GM21737 (cell line): ENCODE measurements around the gene CDCP1.

ENCODE experiments used
- ATAC-seq: cut with Tn5 transposase; IDR thresholded peaks from one replicate; pipeline ENCODE4 v1.9.1; 2021; ENCODE audit warnings: mild to moderate bottlenecking, moderate library complexity; ENCODE audit not compliant: unreplicated experiment

The CDCP1 gene, protein sequence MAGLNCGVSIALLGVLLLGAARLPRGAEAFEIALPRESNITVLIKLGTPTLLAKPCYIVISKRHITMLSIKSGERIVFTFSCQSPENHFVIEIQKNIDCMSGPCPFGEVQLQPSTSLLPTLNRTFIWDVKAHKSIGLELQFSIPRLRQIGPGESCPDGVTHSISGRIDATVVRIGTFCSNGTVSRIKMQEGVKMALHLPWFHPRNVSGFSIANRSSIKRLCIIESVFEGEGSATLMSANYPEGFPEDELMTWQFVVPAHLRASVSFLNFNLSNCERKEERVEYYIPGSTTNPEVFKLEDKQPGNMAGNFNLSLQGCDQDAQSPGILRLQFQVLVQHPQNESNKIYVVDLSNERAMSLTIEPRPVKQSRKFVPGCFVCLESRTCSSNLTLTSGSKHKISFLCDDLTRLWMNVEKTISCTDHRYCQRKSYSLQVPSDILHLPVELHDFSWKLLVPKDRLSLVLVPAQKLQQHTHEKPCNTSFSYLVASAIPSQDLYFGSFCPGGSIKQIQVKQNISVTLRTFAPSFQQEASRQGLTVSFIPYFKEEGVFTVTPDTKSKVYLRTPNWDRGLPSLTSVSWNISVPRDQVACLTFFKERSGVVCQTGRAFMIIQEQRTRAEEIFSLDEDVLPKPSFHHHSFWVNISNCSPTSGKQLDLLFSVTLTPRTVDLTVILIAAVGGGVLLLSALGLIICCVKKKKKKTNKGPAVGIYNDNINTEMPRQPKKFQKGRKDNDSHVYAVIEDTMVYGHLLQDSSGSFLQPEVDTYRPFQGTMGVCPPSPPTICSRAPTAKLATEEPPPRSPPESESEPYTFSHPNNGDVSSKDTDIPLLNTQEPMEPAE

GRCh38 chr3:45145681-45146614 is at the start of gene CDCP1:
Gene CDCP1 (minus strand): TSS chr3:45146378. CDS start chr3:45146287, 91 bp downstream.
- peak; percentile 51 for ATAC-seq

- no peak for ATAC-seq
These were observed 48.6 kb upstream of the CDCP1 start for GRCh38 chr3:45194791-45195190.

GRCh38 chr3:45191924-45192417 is 45.8 kb upstream of the CDCP1 start:
- no peak for ATAC-seq

- ATAC-seq, result no peak
These were observed 45.2 kb upstream of the CDCP1 start for GRCh38 chr3:45191424-45191823.

- no peak for ATAC-seq
These were observed 42.8 kb upstream of the CDCP1 start for GRCh38 chr3:45188719-45189659.

DNA sequence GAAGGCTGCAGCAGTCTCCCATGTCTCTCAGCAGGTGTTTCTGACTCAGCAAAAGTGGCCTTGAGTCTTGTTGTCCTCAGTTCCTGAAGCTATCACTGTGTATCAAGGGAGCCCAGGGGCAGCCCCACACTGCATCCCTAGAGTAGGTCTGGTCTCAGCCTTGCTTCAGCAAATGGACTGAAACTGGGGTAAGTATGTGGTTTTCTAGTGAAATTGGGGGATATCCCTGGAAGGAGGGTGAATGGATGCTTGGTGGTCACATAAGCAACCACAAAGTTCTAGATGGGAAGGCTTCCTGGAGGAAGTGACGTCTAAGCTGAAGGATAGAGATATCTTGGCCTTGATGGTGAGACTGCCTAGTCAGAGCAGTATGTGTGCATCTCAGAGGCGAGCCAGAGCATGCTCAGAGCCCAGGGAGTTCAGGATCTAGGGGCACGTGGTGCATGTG is 41.5 kb upstream of the CDCP1 start:
- ATAC-seq, result no peak

DNA sequence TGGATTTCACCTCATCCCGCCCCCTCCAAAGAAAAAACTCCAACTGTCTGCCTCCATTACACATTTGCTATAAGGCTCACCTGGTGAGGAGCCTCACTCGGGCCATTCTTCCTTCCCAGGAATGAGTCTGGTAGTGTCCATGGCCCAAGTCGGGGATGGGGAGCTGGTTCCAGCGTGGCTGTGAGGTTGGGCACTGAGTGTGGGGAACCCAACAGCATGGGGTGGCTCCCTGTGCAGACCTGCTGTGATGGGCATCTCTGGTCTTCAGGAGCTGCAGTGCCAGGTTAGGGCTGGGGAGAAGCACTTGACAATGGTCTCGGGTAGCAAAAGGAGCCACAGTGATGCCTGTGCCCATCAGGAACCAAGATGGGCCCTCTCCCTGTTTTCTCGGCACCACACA is 40.7 kb upstream of the CDCP1 start:
- ATAC-seq, result no peak

GRCh38 chr3:45185461-45185860 is 39.3 kb upstream of the CDCP1 start:
- no peak for ATAC-seq

GRCh38 chr3:45185052-45185451 is 38.9 kb upstream of the CDCP1 start:
- no peak for ATAC-seq

GRCh38 chr3:45183872-45184262 is 37.7 kb upstream of the CDCP1 start:
- ATAC-seq, result no peak

GRCh38 chr3:45182915-45183871 is 37.0 kb upstream of the CDCP1 start:
- ATAC-seq, result no peak

GRCh38 chr3:45181496-45181895 is 35.3 kb upstream of the CDCP1 start:
- no peak for ATAC-seq

DNA sequence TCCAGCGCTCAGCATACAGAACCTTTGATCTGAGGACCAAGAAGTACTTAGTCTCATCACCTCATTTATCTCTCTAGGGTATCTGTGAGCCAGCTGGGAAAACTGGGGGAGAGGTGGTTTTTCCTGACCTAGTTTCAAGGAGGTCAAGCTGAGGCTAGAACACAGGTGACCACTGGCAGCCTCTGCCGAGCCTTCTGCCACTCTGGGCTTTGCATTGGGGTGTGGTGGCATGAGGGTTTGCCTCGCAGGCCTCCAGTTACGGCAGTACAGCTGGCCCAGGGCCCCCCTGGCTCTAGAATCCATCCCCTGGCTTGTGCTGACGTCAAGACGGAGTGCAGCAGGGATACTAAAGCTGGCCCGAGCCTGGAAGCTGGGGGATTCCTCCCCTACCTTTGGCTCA is 34.7 kb upstream of the CDCP1 start:
- ATAC-seq, result no peak

DNA sequence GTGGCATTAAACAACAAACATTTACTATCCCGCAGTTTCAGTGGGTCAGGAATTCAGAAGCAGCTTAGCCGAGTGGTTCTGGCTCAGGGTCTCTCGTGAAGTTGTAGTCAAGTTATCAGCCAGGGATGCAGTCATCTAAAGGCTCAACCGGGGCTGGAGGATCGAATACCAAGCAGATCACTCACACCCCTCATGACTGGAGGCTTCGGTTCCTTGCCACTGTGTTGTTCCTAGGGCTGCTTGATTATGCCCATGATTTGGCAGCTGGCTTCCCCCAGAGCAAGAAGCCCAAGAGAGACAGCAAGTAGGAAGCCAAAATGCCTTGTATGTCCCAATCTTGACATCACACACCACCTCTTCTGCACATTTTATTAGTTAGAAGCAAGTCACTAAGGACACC is 33.9 kb upstream of the CDCP1 start:
- no peak for ATAC-seq

DNA sequence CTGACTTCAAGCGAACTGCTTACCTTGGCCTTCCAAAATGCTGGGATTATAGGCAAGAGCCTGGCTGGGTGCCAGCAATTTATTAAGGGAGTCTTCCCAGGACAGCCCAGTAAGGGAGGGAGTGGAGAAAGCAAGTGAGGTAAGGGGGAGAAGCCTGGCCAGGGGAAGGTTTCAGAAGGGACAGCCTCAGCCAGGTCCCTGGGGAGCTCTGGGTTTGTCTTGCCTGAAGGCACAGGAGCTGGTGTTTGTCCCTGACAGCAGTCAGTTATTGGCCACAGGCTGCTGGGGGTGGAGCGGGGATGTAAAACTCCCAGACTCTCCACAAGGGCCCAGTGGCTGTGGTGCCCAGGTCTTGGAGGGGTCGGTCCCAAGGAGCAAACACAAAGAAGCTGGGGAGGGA is 33.0 kb upstream of the CDCP1 start:
- no peak for ATAC-seq

DNA sequence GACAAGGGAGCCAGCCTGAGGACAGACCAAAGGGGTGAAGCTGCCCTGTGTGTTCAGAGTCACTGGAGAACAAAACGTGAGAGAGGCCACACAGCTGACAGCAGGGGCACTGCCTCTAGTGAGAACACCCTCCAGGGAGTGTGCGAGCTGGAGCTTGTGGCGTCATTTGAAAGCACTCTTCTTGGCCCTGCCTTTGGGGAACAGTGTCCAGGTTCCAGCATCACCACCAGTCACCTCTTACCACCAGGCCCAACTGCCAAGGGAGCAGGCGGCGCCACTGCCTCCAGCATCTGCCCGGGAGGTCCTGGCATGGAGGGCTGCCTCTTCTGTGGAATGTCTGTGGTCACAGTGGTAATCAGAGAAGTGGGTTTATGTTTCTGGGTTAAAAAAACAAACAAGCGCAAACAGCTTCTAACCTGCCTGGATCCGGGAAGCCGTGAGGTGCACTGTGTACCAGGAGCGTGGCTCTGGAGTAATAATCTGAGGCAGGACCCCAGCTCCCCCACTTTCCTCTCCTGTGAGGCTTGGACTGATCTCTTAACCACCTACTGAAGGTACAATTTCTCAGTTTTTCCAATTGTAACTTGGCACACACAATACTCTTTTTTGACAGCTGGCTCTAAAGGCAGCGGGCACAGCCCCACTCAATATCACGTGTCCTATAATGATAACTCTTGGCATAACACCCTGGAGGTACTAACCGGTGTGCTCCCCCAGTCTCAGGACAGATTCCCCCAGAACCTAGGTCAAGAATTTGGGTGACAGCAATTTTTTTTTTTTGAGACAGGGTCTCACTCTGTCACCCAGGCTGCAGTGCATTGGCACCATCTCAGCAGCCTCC is 32.2 kb upstream of the CDCP1 start:
- ATAC-seq, result no peak

GRCh38 chr3:45176912-45177311 is 30.7 kb upstream of the CDCP1 start:
- ATAC-seq, result no peak

- ATAC-seq, result no peak
These were observed 28.1 kb upstream of the CDCP1 start for GRCh38 chr3:45174234-45174633.
